Islet of Langerhans (tissue), 1 donor: ENCODE data around the gene N4BP2L2.

Experiments
- FAIRE-seq: peaks from one replicate; lab custom pipeline; 2011; peaks lifted over from hg19 to GRCh38; lab: Jason Lieb, UNC

The N4BP2L2 gene

DNA sequence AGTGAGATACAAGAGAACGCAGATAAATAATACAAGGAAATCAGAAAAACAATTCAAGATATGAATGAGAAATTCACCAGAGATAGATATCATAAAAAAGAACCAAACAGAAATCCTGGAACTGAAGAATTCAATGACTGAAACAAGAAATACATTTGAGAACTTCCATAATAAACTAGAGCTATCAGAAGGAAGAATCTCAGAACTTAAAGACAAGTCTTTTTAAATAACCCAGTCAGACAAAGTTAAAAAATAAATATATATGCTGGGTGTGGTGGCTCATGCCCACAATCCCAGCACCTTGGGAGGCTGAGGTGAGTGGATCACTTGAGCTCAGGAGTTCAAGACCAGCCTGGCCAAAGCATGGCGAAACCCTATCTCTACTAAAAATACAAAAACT, 82.0 kb downstream of the N4BP2L2 start:
- no peak for FAIRE-seq

DNA sequence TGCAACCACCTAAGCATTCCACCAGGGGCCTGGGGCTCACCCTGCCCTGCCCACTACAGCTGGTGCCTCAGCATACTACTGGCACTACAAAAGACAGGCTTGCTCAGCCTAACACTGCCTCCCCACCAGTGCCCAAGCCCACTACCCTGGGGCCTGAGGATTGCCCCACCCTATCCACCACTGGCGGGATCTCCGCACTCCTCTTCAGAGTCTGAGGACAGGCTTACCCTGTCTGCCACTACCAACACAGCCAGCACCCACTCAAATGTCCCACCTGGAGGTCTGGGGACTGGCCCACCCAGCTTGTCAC, 83.0 kb downstream of the N4BP2L2 start:
- no peak for FAIRE-seq

DNA sequence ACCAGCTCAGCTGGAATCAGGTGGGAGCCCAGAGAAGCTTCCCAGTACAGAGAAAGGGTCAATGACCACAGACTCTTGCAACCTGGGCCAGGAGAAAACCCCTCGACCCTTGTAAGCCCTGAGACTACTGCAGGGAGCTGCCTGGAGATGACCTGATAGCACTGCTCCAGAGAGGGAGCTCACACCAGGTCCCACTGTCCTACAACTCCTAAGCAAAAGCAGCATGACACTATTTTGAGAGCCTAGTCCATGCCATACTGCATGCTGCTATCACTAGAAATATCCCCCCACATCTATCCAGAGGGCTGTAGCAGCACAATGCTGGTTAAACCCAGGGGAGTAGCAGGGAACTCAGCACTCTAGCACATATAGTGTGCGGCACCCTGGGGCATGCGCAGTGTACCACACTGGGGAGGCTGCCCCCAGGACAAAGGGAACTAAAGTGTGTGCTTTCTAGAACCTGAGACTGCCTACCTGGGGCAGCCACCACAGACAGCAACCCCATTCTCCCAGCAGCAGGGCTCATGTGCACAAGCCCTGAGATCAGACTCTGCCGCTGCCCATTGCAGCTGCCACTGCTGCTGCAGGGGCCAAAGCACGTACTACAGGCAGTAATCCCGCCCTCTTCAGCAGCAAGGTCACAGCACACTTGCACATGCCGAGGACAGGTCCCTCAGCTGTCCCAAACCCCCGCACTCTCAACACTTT, 83.6 kb downstream of the N4BP2L2 start:
- no peak for FAIRE-seq

DNA sequence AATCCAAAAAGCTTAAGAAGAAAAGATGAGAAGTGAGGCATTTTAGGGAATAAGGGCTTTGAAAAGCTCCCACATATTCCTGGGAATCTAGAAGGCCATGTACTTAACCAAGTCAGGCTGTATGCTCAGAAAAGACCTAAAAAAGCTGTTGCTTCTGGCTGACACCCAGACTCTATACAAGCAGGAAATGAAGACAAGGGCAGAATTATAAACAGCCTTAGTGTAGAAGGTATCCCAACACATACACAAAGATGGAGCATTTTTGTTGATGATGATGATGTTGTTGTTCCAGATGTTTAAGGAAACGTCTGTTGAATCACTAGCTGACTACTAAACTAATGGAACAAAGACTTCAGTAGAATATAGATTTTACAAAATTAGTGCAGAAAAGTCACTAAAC, 84.6 kb downstream of the N4BP2L2 start:
- no peak for FAIRE-seq

DNA sequence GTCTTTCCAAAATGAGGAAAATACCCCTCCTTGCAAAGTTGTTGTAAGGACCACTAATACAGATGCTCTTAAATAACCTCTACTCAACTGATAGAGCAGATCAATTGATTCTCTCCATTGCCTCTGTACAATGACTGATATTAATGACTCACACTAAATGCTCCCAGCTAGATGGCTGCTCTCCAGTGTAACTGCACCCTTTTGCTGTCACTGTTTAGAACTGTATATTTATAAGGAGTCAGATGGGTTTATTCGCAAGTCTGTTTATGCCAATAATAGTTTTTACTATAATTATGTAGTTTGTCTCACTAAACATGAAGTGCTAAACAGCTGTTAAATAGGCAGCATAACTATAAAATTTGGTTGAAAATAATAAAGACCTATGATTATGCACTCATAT, 89.6 kb downstream of the N4BP2L2 start:
- FAIRE-seq, result no peak

DNA sequence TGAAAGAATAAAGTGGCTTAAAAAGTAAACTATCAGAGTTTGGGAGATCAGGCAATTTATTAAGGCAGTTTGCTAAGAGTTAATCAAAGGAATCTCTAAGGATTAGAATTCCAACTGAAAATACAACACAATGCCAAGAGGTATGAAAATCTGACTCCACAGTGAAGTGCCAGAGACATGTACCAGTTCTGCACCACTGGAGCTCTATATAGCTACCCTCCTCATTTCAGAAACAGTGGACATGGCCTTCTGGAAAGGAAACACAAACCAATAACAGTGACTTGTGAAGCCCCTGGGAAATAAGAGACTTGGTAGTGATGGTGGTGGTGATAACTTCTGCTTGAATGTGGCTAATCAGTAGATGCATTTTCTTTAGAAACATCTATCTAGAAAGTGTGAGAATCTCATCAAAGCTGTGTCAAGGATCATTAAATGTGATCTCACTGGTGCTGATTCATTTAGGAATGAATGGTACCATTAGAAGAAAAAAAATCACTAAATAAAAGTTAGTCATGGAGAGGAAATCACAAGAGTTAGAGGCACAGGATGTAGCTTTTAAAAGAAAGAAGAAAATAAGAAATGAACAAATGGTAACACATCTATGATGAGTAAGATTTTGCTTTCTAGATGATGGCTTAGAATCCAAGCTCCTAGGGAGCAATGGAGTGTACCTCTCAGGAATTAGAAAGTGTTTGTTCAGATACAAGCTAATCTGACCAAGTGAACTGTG, 90.5 kb downstream of the N4BP2L2 start:
- no peak for FAIRE-seq

DNA sequence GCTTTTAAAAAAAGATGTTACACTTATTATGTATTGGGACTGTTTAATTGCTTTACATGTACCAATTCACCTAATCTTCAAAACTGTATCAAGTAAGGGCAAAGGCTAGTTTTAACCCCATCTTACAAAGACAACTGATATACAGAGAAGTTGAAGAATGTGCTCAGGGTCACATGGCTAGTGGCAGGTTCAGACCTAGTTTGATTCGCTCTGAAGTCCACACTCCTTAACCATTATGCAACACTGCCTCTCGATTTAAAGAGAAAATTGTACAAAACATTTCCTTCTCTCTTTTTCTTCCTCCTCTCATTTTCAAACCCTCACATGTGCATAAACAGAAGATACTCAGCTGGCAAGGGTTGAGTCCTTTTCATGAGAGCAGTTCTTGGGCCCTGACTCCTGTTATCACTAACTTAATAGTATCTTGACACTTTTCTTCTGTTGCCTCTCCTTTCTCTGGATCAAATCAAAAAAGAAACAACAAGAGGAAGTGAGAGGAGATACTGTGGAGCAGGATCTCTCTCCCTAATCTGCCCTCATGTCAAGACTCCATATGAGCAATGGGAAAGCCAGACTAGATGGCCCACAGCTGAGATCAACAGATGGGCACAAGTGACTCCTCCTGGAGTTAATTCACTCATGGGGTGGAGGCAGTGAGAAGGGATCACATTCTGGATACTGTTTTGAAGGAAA, 91.7 kb downstream of the N4BP2L2 start:
- no peak for FAIRE-seq

DNA sequence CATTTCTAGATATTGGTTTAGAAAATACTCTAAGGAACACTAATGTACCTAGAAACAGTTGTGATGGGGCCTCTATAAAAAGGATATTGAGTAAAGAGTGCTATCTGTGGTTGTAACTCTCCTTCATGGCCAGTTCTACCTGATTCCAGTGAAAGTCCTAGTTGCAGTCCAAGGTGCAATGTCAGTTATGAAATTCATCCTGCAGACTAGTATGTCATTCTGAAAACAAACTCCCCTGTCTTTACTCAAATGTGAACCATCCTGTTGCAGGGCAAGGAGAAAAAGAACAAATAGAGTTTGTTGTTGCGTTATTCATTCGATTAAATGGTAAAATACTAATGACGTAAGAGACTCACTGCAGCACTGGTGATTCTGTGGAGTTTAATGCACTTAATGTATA, 92.4 kb downstream of the N4BP2L2 start:
- FAIRE-seq, result no peak

DNA sequence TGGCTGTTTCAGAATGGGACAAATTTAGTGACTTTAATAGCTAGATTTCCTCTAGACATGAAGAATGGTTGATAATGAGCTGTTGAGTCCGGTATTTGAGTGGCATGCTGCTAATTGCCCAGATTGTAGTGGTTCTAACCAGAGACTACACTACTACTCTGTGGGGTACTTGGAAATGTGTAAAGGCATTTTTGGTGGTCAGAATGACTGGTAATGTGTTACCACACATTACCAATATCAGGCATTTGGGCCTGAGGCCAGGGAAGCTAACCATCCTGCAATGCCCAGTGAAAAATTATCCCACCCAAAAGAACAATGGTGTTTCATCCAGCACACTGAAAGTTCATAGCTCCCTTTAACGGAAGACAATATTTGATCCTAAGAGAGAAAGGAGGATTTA, 93.1 kb downstream of the N4BP2L2 start:
- FAIRE-seq, result no peak

DNA sequence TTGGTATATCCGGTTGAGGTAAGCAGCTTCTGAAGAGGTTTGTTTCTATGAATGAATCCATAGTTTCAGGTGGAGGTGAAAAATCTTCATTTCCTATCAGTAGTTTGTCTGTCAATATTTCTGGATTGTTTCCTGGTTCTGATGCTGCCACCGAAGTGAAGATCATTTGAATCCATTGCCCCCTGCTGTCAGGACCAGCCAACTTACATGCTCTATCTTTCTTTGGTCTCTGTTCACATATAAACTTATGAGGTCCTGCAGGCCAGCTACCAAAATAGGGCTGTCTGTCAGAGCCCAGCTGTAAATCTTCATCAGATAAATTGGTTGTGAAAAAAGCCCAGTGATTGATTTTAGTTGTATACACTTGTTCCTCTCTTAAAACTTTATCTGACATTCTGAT, 95.5 kb downstream of the N4BP2L2 start:
- FAIRE-seq, result no peak

DNA sequence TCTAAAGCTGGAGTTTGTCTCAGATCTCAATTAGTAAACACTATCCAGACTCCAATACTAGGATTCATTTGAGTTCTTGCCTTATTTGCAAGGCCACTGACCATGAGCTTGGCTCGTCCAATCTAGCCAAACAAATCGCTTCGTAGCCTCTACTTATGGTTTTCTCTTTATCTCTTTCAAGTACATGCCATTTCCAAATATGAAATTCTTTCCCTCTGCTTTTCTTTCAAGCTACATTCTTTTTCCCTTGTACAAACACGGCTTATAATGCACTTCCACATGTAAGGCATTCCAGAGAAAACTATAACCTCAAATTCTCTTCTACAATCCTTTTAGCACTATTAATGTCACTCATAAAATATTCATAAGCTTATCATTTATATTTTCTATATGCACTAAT, 99.7 kb downstream of the N4BP2L2 start:
- no peak for FAIRE-seq

DNA sequence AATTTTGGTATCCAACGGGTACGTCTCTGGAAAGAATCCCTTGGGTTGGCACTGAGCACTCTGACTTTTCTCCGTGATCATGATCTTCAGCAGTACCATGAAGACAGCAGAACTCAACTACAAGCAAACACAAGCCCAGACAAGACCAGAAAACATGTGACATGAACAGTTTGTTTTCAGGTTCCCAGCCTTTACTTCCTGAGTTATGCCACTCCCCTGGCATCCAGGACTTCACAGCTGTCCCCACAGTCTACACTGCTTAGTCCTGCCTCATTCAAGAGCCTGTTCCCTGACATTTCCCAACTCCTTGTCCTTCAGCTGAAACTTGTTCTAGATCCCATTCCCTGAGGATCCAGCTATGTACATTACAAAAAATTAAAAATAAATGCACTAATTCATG, 105.7 kb downstream of the N4BP2L2 start:
- FAIRE-seq, result no peak

DNA sequence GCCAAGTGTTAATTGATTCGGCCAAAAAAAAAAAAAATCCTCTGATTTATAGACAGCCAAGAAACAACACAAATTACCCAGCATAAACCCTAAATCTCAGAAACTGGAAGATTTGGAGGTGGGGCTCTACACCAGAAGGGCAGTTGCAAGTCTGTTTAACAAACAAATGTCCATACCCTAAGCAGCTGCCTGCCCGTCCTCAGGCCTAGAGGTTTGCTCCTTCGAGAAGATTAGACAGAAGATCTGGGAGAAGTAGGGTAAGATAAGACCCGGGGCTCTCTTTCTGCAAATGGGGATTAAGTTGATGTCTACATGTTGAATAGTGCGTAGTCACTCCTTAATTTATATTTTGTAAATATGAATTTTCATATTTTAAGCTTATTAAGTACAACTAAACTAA, 107.2 kb downstream of the N4BP2L2 start:
- no peak for FAIRE-seq

DNA sequence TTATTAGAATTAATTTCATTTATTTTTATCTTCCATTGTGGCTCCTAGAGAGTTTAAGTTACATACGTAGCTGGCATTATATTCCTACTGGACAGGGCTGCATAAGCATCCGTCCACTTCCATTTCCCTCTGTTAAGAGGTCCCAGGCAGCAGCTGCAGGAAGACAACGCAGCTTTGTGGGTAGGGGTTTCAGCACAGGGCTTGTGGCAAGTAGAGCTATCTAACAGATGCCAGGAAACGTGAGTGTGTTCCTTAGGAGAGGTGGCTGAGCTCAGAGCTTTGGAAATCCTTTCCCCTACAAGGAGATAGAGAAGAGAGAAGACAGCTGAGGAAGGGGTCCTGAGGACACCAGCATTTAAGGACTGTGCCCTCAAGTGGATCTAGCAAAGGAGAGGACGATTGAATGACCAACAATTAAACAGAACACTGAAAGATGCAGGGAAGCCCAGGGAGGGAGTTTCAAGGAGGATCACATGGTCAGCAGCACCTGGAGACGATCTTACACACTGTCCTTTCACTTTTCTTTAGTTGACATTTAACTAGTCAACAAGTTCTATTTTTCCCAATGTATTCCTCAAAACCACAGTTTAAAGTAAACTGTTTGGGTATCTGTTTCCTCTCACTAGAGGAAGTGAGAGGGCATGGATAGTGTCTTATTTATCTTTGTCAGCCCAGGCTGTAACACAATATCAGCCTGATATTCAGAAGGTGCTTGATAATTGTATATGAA, 108.4 kb downstream of the N4BP2L2 start:
- no peak for FAIRE-seq

DNA sequence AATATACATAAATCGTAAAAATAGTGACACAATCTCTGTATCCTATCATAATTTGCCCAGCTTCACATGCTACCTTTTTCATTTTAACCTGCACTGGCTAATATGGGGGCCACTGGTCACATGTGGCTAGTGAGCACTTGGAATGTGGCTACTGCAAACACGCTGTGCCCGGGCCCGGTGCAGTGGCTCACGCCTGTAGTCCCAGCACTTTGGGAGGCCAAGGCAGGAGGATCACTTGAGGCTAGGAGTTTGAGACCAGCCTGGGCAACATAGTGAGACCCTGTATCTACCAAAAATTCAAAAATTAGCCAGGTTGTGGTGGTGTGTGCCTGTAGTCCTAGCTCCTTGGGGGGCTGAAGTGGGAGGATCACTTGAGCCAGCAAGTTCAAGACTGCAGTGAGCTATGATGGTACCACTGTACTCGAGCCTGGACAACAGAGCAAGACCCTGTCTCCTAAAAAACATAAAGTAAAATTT, 109.1 kb downstream of the N4BP2L2 start:
- no peak for FAIRE-seq

DNA sequence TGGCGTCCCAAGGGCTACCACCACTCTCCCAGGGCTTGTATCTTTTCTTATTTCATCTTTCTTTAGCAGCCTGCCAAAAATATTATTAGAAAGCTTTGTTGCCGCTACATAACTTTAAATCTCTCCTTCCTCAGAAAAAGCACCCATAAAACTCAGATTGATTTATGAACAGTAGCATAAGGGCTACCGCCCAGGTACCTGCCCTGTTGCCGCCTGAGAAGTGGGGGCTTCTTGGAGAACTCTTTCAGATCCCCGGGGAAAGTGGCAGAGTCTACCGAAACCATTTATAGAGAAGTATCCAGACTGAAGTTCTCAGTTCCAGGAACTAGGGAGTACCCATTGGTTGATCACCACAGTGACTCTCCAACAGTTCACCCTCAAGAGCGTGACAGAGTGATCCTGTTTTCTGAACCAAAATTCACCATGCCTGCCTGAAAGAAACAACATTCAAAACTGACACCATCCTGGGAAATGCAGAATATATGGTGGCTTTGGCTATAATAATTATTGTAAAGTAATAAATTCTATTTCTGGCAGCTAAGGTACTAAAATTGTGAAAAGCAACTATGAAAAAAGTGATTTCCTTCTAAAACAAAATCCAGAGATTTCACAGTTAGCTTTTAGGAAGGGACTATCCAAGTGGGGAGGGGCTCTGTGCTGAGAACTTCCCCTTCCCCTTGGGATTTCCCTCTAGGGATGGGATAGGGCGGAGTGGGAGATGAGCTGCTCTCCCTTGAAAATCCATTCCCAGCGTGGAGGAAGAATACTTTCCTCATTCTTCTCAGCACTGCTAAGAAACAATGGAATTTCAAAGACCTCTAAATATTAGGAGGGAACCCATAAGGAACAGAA, 109.8 kb downstream of the N4BP2L2 start:
- FAIRE-seq, result no peak

DNA sequence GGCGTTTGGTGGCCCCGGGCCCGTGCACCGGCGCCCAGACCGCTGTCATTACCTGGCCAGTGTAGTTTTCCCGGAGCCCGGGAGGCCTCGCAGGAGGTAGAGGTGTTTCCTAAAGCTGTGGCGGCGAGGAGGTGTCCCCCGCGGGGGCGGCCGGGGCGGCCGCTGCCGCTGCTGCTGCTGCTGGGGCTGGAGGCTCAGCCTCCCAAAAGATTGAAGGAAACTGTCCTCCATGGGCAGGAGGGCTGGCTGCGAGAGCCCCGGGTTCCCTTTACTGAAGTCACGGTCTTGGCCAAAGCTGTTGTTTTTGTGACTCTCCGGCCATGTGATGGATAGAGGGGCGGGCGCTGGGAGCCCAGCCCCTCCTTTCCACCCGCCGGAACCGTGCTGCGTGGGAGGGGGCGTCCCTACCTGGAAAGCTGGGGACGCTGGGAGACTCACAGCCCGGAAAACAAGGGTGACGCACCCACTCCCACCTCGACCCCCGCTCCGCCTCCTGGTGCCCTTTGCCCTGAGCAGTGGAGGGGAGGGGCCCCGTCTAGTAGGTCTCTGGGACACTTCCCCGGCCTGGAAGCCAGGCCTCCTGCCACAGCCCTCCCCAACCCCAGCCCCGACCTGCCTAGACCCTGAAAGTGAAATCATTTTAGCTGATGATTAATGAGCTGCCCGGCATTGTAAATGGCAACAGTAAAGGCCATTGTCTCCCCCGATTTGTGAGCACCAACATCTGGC, 110.6 kb downstream of the N4BP2L2 start, which contains the start of gene N4BP2L1:
Gene N4BP2L1, minus strand, starts transcription at position 279 of the 729 bp plus-strand sequence. Its CDS starts 48 bp downstream, at position 231.
- no peak for FAIRE-seq

DNA sequence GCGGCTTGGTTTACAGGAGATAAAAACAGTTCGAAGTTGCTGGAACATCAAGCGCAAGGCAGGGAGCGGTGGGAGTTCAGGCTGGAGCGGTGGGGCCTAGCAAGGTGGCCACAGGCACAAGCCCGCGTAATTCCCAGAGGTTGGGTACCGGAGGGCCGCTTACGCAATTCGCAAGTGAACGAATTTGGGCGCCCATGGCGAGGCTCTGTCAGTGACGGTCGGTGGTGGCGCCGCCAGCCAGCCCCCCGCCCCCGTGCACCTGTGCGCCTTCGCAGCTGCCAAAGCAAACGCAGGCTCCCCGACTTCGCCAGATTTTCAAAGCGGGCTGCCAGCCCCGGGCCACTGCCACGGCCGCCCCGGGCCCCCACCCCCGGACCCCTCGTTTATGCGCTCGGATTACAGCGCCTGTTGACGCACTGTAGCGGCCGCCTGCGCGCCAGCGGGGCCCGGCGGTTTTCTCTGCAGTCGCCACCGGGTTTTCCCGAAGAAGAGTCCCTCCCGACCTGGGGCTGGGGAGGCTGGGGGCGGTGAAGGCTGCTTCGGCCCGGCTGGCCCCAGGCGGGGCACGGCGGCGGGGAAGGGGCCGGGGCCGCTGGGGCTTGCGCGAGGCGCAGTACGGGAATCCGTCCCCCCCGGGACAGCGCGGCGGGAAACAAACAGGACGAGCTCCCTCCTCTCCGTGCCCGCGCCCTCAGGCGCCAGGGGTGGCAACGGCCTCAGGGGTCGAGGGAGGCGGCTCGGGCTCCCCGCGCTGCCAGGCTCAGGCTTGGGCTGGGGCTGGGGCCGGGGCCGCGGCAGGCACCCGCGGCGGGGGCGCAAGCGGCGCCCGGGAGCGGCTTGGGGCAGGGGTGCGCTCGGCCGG, 111.4 kb downstream of the N4BP2L2 start:
- FAIRE-seq, result no peak

DNA sequence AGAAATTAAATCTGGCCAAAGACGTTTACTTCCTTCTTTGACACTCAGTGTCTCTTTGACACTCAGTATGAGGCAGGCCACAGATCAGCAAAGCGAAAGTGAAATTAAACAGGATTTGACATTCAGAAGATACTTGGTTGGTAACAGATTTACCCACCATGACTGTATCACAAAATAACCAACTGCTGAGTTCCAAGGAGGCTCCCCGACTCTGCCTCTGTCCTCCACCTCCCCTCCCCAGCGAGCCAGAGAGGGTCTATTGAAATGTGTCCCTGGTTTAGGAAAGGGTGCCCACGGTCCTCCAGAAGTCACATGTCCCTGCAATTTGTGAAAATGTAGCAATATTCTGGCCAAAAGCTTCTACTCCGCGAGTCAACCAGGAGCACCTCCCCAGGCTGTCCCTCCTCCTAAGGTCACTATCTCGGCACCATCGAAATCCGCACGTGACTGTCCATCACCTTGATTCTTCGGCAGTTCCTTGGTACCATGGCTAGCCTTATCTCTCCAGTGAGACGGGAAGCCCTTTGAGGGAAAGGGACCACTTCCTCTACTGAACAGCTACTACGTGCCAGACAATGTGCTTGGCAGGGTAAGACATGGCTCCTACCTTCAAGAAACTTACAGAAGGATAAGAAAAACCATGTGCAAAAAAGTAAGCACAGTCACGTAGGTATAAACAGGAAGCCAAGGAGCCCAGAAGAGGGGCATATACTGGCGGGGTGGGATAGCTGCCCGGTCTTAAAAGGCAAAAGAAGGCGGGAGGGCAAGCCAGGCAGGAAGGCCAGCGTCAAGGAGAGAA, 112.2 kb downstream of the N4BP2L2 start:
- FAIRE-seq, result no peak
